ENCODE data around the gene GDPD5. TPM values are rescaled to one million over a fixed set of nuclear protein-coding genes. Genes with fewer than 3 reads are reported as not detected.
"Not testable (repeated sequence)": the region's sequence is repeated elsewhere in the genome, so short reads cannot be mapped to it uniquely, and the experiment has no call there.

The GDPD5 gene
- polyA plus RNA-seq, 4 donors, result 7.4 to 12.2 (median 10.6) TPM

GRCh38 chr11:75431533-75432525, 93.9 kb downstream of the GDPD5 start:
- no peak for DNase-seq (ENCODE audit: low read depth in 4 of 4, low spot score in 3 of 4)

- DNase-seq (ENCODE audit: low read depth in 4 of 4, low spot score in 3 of 4), result no peak
Observed at GRCh38 chr11:75430714-75431532, 94.8 kb downstream of the GDPD5 start.

- DNase-seq (ENCODE audit: low read depth in 4 of 4, low spot score in 3 of 4), result peak in 1 of 4 donors; percentile 24
Observed at GRCh38 chr11:75429902-75430713, 95.6 kb downstream of the GDPD5 start.

- no peak for DNase-seq (ENCODE audit: low read depth in 4 of 4, low spot score in 3 of 4)
Observed at GRCh38 chr11:75429641-75429901, 96.2 kb downstream of the GDPD5 start.

- DNase-seq (ENCODE audit: low read depth in 4 of 4, low spot score in 3 of 4), result no peak
Observed at GRCh38 chr11:75428989-75429640, 96.6 kb downstream of the GDPD5 start.

GRCh38 chr11:75428281-75428724, 97.4 kb downstream of the GDPD5 start:
- DNase-seq (ENCODE audit: low read depth in 4 of 4, low spot score in 3 of 4), result peak; percentile 74 to 88 (median 80)

- no peak for DNase-seq (ENCODE audit: low read depth in 4 of 4, low spot score in 3 of 4)
Observed at GRCh38 chr11:75427181-75427580, 98.6 kb downstream of the GDPD5 start.

GRCh38 chr11:75426720-75427086, 99.0 kb downstream of the GDPD5 start:
- DNase-seq (ENCODE audit: low read depth in 4 of 4, low spot score in 3 of 4), result no peak

- DNase-seq (ENCODE audit: low read depth in 4 of 4, low spot score in 3 of 4), result no peak
Observed at GRCh38 chr11:75425422-75425821, 100.3 kb downstream of the GDPD5 start.

- DNase-seq (ENCODE audit: low read depth in 4 of 4, low spot score in 3 of 4), result no peak
Observed at GRCh38 chr11:75424396-75424795, 101.3 kb downstream of the GDPD5 start.

GRCh38 chr11:75423721-75424120, 102.0 kb downstream of the GDPD5 start:
- DNase-seq (ENCODE audit: low read depth in 4 of 4, low spot score in 3 of 4), result no peak

GRCh38 chr11:75422248-75423231, 103.2 kb downstream of the GDPD5 start:
- no peak for DNase-seq (ENCODE audit: low read depth in 4 of 4, low spot score in 3 of 4)

GRCh38 chr11:75421902-75422247, 103.9 kb downstream of the GDPD5 start:
- no peak for DNase-seq (ENCODE audit: low read depth in 4 of 4, low spot score in 3 of 4)

GRCh38 chr11:75421035-75421602, 104.6 kb downstream of the GDPD5 start:
- DNase-seq (ENCODE audit: low read depth in 4 of 4, low spot score in 3 of 4), result no peak

- no peak for DNase-seq (ENCODE audit: low read depth in 4 of 4, low spot score in 3 of 4)
Observed at GRCh38 chr11:75420224-75421034, 105.3 kb downstream of the GDPD5 start.

- DNase-seq (ENCODE audit: low read depth in 4 of 4, low spot score in 3 of 4), result no peak
Observed at GRCh38 chr11:75413864-75414263, 111.9 kb downstream of the GDPD5 start.

- not testable (repeated sequence) for DNase-seq (ENCODE audit: low read depth in 4 of 4, low spot score in 3 of 4)
Observed at GRCh38 chr11:75413146-75413545, 112.6 kb downstream of the GDPD5 start.

- DNase-seq (ENCODE audit: low read depth in 4 of 4, low spot score in 3 of 4), result not testable (repeated sequence)
Observed at GRCh38 chr11:75409971-75410370, 115.8 kb downstream of the GDPD5 start.
